GM18909 (cell line): ENCODE measurements around the gene YIPF2.
"Not testable (repeated sequence)": the region's sequence is repeated elsewhere in the genome, so short reads cannot be mapped to it uniquely, and the experiment has no call there.

Experiments used
- ATAC-seq: cut with Tn5 transposase; IDR thresholded peaks from one replicate; pipeline ENCODE4 v1.9.1; 2021; ENCODE audit warnings: mild to moderate bottlenecking; ENCODE audit not compliant: unreplicated experiment, poor library complexity

The YIPF2 gene

GRCh38 chr19:10928563-10929401, at the start of gene YIPF2, which contains the start of gene TIMM29:
TSS of gene YIPF2 (minus strand) at chr19:10928639. CDS start at chr19:10928410, 229 bp downstream.
TSS of gene TIMM29 (plus strand) at chr19:10928811. CDS start at chr19:10928823, 12 bp downstream.
- ATAC-seq, result peak; percentile 74

GRCh38 chr19:10977742-10978092, 49.3 kb upstream of the YIPF2 start:
- no peak for ATAC-seq

DNA sequence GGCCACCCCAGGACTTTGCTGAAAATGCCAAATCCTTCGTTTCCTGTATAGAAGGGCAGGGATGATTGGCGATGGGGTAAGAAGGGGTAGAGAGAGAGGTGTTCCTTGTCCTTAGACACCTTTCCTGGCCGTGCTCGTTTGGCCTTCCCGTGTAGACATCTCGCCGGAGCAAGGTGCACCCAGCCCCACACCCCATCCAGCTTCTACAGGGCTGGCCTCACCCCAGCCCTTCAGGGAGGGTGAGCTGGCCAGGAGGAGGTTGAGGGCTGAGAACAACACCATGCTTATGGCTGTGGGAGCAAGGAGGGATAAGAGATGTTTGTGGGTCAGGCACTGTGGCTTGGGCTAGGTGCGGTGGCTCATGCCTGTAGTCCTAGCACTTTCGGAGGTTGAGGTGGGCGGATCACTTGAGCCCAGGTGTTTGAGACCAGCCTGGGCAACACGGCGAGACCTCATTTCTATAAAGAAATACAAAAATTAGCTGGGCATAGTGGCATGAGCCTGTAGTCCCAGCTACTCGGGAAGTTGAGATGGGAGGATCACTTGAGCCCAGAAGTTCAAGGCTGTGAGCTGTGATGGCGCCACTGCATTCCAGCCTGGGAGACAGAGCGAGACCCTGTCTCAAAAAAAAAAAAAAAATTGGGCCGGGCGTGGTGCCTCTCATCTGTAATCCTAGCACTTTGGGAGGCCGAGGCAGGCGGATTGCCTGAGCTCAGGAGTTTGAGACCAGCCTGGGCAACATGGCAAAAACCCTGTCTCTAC, 47.9 kb upstream of the YIPF2 start:
- ATAC-seq, result no peak

DNA sequence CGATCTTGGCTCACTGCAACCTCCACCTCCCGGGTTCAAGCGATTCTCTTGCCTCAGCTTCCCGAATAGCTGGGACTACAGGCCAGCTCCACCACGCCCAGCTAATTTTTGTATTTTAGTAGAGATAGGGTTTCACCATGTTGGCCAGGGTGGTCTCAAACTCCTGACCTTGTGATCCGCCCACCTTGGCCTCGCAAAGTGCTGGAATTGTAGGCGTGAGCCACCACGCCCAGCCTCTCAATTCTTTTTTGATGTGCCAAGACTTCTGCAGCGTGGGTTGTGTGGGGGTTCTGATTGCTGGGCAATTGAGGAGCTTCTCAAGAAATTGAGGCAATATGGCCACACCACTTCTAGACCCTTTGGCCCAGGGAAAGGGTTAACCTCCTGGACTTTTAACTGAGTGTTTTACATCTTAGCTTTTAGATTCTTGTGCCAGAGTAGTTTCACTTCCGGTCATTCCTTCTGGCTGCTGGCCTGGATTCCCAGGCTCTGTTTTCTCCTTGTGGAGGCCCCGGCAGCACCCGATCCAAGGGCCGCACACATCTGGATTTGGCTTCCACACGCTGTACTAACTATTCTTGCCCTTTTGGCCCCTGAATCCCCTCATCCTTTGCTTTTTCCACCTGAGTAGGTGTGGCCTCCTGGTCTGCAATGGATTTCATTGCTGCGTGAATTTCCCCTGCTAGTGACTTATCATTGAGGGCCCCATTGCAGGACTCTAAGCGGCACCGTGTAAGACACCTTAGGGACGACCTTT, 47.1 kb upstream of the YIPF2 start:
- no peak for ATAC-seq

DNA sequence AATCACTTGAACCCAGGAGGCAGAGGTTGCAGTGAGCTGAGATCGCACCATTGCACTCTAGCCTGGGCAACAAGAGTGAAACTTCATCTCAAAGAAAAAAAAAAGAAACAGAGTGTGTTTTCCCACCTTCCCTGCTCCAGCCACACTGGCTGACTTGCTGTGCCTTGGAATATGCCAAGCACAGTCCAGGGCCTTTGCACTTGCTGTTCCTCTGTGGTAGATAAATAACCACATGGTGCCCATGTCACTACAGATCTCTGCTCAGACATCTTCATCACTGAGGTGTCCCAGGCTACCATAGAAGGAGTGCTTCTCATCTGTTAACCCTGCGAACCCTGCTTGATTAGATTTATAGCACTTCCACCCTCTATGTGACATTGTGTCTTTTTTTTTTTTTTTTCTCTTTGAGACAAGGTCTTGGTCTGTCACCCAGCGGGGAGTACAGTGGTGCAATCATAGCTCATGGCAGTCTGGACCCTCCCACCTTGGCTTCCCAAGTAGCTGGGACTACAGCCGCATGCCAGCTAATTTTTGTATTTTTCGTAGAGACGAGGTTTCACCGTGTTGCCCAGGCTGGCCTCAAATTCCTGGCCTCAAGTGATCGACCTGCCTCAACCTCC, 42.8 kb upstream of the YIPF2 start:
- no peak for ATAC-seq

GRCh38 chr19:10968527-10969135, 40.2 kb upstream of the YIPF2 start:
- ATAC-seq, result no peak

DNA sequence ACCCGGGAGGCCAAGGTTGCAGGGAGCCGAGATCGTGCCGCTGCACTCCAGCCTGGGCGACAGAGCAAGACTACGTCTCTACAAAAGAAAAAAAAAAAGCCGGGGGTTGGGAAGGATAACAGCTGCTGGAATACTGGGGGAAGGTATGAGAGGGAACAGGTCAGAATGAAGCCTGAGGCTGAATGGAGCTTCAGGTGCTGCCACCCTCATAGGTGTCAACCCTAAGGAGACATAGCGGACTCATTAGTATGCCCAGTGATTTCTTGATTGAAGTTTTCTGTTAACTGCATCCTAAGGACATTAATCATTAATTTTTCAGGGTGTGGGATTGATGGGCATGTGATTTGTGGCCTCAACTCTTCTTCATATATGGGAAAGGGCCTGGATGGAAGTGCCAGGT, 38.4 kb upstream of the YIPF2 start:
- ATAC-seq, result no peak

- no peak for ATAC-seq
These were observed 37.0 kb upstream of the YIPF2 start for GRCh38 chr19:10965398-10965797.

- ATAC-seq, result no peak
These were observed 36.5 kb upstream of the YIPF2 start for GRCh38 chr19:10964903-10965302.

DNA sequence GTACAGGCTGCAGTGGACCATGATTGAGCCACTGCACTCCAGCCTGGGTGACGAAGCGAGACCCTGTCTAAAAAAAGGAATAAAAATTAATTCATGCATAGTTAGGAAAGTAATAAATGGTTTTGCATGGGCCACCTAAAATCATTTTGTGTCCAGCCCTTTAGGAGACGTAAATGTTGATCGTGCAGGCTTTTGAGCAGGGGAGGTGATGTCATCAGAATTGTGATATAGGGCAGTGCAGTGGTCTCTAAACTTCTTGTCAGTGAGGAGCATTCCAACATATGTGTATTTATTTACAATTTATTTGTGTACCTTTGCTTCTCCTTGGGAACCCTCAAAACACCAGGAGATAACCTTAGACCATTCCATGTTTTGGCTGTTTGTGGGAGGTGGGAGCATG, 35.4 kb upstream of the YIPF2 start:
- no peak for ATAC-seq

DNA sequence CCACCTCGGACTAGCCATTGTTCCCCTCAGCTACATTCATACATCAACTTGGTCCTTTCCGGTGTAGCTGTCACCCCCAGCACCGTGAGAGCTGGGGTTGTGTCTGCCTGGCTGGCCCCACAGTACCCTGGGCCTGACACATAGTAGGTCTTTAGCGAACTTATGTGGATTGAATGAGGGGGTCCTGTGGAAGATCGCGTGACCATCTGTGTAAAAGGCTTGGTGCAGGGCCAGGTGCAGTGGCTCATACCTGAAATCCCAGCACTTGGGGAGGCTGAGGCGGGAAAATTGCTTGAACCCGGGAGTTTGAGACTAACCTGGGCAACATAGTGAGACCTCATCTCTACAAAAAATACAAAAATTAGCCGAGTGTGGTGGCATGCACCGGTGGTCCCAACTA, 34.4 kb upstream of the YIPF2 start:
- ATAC-seq, result no peak

- ATAC-seq, result peak; percentile 42
These were observed 32.8 kb upstream of the YIPF2 start for GRCh38 chr19:10961073-10961860.

GRCh38 chr19:10960314-10961072, 32.1 kb upstream of the YIPF2 start, which contains the start of gene SMARCA4:
TSS of gene SMARCA4 (plus strand) at chr19:10961030. CDS start at chr19:10984152, 23,122 bp downstream.
- peak; percentile 81 for ATAC-seq

- ATAC-seq, result not testable (repeated sequence)
These were observed 31.0 kb upstream of the YIPF2 start for GRCh38 chr19:10959277-10959968.

GRCh38 chr19:10952809-10953208, 24.4 kb upstream of the YIPF2 start:
- no peak for ATAC-seq

GRCh38 chr19:10946958-10947657, 18.7 kb upstream of the YIPF2 start:
- ATAC-seq, result no peak

DNA sequence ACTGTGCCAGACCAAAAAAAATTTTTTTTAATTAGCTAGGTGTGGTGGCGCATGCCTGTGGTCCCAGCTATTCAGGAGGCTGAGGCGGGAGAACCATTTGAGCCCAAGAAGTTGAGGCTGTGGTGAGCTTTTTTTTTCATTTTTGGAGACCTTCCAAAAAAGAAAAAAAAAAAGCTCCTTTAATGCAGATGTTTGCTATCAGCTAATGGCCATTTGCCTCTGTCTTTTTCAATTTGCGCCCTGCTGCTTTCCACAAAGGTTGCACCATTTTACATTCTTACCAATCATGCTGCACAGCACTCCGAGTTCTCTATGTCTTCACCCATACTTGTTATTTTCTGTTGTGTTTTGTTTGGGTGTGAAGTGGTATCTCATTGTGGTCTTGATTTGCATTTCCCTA, 16.8 kb upstream of the YIPF2 start:
- ATAC-seq, result no peak
